ENCODE measurements around the gene IRAK3.
A peak's percentile ranks its signal among the peaks of the same experiment; 100 is the strongest.

The IRAK3 gene

GRCh38 chr12:66188584-66189485 lies at the start of gene IRAK3:
IRAK3 (plus strand) TSS chr12:66189214; CDS start chr12:66189300, 86 bp downstream.
- DNase-seq: peak; percentile 29

DNA sequence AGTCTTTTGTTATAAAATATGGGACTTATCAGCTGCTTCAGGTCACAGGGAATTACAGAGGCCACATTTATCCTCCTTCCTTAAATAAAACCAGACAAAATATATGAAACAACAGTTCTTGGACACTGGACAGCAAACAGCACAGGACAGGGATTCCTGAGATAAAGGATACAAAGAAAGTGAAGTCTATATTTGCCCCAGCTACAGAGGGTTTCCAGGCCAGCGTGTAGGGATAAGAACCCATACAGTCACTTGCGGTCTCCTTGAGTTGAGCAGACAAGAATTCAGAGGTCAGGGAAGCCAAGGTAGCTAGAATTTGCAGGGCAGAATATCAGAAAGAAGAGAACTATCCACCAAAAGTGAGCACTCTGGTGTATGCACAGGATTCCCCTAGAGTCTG lies 49.7 kb upstream of the IRAK3 start:
- DNase-seq: no peak

- no peak for DNase-seq
Observed at GRCh38 chr12:66140731-66141130, 48.3 kb upstream of the IRAK3 start.

DNA sequence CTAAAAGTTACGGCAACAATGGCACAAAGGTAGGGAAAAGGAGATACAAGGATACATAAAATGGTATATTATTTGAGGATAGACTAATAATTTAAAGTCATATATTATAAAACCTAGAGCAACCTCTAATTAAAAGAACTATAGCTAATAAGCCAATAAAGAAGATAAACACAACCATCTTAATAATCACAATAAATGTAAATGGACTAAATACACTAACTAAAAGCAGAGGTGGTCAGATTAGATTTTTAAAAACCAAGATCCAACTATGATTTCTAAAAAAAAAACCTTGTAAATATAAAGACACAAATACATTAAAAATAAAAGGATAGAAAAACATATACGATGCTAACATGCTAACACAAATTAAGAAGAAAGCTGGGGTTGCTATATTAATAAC lies 47.7 kb upstream of the IRAK3 start:
- no peak for DNase-seq

DNA sequence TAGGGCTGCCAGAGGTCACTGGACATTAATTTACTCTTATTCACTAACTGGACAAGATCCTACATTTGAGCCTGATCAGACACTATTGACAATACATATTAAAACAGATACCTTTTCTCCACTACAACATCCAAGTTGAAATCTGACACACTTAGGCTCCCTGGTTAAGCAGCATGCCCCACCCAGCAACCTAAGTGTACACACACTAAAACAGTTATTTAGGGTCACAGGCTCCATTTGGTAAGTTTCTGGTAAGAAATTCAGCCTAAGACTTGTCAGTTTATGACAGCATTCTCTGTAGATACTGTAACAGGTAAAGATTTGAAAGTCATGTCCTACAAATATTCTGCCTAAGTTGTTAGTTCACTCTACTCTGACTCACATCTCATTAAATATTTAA lies 46.2 kb upstream of the IRAK3 start:
- no peak for DNase-seq

DNA sequence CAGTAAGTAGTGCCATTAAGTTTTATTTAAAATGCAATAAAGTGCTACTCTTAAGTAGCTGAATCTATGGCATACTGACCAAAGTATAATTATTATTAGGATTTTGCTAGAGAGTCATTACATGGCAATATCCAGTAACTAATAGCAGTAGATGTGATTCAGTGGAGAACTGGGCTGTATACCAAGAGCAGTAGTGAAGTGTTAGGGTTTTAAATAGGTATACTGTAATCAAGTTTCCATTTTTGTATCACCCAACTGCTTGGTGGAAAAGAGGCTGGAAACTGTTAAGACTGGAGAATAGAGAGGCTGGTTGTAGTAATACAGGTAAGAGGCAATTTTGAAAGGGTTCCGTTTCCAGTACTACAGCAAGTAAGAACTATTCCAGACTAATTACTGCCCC lies 45.1 kb upstream of the IRAK3 start:
- no peak for DNase-seq

DNA sequence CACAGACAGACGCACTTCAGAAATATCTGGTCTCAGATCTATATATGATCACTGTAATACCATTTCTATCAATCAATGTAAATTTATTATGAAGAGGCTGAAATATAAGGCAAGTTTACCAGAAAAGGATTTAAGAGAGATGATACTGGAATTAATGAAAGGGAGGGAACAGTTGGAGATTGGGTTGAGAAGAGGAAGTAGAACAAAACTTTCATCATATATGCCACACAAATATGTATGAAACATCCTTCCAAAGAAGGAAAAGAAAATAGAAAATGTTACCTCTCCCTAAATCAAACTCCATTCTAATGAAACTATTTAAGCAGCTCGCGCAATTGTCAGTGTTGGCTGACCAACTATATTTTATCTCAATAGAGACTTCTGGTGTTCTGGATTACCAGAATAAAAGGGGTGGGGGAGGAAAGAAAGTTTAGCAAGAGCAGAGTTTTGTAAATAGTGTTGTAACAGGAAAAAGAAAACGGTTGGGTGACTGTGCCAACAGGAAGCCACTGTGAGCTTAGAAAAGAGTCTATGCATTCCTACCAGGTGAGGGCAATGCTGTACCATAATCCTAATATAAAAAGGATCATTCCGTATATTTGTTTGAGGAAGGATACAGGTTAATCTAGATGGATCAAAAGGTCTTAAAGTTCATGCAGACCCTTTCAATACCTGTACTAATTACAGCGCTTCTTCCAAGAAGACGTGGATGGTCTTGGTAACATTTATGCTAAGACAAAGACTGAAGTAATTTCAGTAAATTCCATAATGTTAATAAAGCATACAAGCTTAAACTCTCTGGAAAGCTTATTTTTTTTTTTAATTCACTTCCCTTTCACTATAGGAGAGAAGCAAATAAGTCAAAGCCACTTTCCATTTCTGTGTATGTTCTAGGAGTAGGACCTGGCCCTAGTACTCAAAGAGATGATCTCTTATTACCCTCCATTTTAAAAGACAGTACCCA lies 43.9 kb upstream of the IRAK3 start:
- DNase-seq: no peak

- DNase-seq: no peak
Observed at GRCh38 chr12:66149702-66150398, 39.2 kb upstream of the IRAK3 start.

GRCh38 chr12:66152732-66153131 lies 36.3 kb upstream of the IRAK3 start:
- DNase-seq: no peak

- DNase-seq: no peak
Observed at GRCh38 chr12:66154776-66155175, 34.2 kb upstream of the IRAK3 start.

DNA sequence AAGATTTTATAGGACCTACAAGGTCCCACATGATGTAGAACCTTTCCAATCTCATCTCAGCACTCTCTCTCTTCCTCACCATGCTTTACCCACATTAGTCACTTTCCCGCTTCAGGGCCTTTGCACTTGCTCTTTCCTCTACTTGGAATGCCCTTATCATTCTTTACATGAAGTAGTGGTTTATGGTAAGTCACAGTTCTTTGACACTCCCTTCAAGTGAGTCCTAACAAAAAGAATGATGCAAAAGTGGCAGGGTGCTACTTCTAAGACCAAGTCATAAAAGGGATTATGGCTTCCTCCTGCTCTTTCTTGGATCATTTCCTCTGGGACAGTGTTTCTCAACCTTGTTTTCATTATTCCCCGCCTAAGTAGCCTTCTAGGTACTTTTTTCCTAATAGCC lies 32.4 kb upstream of the IRAK3 start:
- no peak for DNase-seq

GRCh38 chr12:66159123-66159522 lies 29.9 kb upstream of the IRAK3 start:
- DNase-seq: no peak

GRCh38 chr12:66160704-66161103 lies 28.3 kb upstream of the IRAK3 start:
- DNase-seq: no peak

- no peak for DNase-seq
Observed at GRCh38 chr12:66162701-66163100, 26.3 kb upstream of the IRAK3 start.

DNA sequence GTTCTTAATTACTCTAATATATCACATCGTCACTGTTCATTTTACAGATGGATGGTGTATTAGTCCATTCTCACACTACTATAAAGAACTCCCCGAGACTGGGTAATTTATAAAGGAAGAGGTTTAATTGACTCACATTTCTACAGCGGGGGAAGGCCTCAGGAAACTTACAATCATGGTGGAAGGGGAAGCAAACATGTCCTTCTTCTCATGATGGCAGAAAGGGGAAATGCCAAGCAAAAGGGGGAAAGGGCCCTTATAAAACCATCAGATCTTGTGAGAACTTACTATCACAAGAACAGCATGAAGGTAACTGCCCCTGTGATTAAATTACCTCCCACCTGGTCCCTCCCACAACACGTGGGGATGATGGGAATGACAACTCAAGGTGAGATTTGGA lies 25.7 kb upstream of the IRAK3 start:
- no peak for DNase-seq

GRCh38 chr12:66164349-66164821 lies 24.6 kb upstream of the IRAK3 start:
- DNase-seq: no peak

DNA sequence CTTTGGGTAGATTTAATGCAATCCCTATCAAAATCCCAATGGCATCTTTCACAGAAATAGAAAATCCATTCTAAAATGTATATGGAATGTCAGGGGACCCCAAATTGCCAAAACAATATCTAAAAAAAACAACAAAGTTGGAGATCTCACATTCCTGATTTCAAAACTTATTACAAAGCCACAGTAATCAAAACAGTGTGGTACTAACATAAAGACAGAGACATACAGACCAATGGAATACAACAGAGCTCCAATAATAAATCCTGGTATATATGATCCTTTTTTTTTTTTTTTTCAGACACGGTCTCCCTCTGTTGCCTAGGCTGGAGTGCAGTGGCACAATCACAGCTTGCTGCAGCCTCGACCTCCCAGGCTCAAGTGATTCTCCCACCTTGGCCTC lies 23.9 kb upstream of the IRAK3 start:
- no peak for DNase-seq

DNA sequence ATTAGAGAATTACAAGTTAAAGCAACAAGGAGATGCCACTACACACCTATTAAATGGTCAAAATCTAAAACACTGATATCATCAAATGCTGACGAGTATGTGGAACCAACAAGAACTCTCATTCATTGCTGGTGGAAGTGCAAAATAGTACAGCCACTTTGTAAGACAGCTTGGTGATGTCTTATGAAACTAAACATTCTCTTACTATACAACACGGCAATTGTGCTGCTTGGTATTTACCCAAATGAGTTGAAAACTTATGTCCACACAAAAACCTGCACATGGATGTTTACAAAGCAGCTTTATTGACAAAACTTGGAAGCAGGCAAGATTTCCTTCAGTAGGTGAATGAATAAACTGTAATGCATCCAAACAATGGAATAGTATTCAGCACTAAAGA lies 22.5 kb upstream of the IRAK3 start:
- DNase-seq: no peak

DNA sequence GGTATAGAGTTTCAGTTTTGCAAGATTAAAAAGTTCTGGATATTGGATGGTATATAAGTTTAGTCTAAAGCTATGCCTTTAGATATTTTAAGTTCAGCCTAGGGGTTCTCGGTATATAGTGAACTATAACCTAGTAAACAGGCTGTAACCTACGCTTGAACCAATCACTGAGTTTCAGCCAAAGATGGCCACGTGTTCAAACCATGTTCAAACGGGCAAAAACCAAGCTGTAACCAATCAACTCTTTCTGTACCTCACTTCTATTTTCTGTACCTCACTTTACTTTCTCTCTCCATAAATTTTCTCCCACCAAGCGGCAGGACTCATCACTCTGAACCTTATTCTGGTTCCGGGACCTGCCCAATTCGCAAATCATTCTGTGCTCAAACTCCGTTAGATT lies 20.6 kb upstream of the IRAK3 start:
- no peak for DNase-seq

DNA sequence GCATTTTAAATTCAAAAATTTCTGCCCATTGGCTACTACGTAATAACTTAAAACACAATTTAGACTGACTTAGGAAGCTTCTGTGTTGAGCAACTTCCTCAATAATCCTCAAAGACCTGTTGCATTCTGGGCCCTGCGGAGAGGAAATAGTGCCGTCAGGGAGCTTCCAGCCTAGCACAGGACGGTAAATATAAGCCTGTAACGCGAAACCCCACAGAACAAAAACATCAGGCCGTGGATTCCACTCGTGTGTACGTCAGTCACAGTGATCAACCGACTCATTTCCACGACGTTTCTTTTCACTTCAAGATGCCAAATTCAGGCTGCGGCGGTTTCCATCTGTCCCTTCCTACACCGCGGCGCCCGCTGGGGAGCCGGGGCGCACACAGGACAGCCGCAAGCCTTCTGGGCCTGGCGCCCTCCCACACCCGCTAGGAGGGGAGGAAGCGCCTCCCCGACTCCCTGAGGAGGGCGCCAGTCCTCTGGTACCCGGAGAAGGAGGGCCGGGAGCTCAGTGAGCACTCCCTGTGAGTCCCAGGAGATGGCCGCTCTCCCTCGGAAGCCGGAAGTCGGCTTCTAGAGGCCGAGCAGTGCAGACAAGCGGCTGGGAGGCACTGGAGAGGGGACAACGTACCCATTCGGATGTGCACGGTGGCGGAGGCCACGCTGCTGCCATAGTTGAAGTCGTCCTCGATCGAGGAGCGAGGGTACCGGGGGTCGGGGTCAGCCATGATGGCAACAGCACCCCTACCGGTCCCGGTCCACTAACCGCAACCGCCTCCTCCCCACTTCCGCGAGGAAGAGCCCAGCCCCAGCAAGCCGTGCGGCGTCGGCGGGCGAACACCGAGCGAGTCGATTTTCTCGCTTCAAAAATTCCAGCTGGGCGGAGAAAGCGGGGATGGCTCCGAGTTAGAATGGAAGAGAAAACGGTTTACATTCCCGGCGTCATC lies 19.5 kb upstream of the IRAK3 start, which contains the start of gene TMBIM4:
Gene TMBIM4, minus strand, starts transcription at position 776 of the 950 bp plus-strand sequence. Its CDS starts 45 bp downstream, at position 731.
- peak; percentile 62 for DNase-seq

DNA sequence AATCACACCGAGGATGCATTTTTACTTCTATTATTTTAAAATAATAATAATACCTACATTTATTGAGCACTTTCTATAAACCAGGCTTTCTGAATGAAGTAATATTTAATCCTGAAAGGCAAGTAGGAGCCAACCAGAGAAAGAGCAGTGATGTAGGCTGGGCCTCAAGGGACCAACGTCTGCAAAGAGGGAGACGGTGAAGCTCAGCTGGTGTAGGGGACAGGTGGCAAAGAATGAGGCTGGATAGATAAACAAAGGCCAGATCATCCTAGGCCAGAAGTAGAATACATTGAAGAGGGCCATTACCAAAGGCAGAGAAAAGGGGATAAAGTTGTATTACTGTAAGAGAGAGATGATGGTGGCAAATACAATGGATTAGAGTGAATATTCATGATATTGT lies 18.4 kb upstream of the IRAK3 start:
- no peak for DNase-seq
